Hematopoietic multipotent progenitor cell treated with erythropoietin and hydrocortisone succinate and interleukin-3 and kit ligand, for 4 days (in vitro differentiated cells): ENCODE results near the gene SLC39A6.
"Not testable (repeated sequence)": the region's sequence is repeated elsewhere in the genome, so short reads cannot be mapped to it uniquely, and the experiment has no call there.

Source experiments
- DNase-seq: peaks from one replicate; pipeline ENCODE4 v3.0.0-alpha.2; 2015

Gene SLC39A6

DNA sequence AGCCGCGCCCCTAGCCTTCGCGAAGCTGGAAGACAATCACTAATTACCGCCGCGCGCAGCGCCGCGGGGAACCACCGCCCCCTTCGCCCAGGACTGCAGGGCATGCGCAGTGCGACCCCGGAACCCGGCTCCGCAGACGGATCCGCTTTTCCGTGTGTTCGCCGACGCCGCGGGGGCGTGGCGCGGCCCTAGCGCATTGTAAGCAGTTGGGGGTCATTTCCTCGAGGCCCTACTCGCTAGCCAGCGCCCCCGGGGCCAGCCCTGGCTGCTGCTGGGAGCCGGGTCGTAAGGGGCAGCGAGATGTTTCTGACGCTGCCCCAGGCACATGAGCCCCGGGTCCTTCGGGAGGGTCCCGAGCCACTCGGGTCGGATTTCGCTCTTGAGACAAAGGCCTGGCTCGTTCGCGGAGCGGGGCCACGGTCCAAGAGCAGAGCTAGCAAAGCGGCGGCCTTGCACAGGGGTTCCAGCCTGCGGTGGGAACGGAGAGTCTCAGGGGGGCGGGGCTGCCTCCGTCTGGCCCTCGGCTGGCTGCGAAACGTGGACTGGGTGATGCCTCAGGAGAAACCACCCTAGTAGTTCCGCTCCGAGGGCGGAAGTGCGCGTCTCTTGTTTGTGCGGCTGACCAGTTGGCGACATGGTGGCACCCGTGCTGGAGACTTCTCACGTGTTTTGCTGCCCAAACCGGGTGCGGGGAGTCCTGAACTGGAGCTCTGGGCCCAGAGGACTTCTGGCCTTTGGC lies at the start of gene SLC39A6, which contains the start of gene ELP2:
TSS of gene SLC39A6 (minus strand) at position 41 of the 739 bp plus-strand sequence. CDS start 2,333 bp downstream, outside the sequence.
TSS of gene ELP2 (plus strand) at position 600 of the 739 bp plus-strand sequence. CDS start at position 635, 35 bp downstream.
- DNase-seq: peak; percentile 98

DNA sequence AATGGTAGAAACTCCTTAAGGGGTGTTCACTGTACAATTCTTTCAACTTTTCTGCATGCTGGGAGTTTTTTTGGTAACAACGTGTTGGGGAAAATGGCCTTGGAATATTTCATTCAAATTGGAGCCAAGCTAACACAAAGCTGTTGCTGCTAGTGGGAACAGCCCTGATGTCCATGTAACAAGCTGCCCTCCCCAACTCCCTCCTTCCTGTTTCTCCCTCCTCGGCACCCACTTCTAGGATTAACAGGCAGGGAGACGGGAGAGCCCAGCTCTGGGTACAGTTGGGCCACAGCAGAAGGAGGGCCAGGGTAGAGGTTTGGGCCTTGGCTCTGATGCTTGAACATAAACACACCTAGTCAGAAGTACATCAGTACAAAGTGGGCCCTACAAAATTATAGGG lies 48.8 kb upstream of the SLC39A6 start:
- DNase-seq: no peak

GRCh38 chr18:36176711-36177110 lies 47.6 kb upstream of the SLC39A6 start:
- DNase-seq: no peak

- DNase-seq: no peak
Observed at GRCh38 chr18:36176177-36176584, 47.0 kb upstream of the SLC39A6 start.

DNA sequence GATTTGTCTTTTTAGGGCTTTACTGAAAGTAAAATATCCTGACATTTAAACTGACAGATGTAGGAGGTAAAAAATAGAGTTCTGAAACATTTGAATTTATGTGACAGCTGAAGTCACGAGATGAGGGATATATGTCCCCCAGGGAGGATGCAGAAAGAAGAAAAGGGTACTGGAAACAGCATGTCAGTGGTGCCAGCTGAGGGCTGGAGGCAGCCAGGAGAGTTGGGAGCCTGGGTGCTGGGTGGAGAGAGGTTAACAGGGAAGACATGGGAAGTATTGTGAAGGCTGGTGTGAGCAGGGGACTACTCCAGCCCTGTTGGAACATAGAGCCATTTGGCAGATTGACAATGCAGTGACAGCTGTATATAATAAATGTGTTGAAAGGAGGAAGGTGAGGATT lies 46.3 kb upstream of the SLC39A6 start:
- no peak for DNase-seq

GRCh38 chr18:36169938-36170337 lies 40.8 kb upstream of the SLC39A6 start:
- no peak for DNase-seq

GRCh38 chr18:36168296-36168695 lies 39.2 kb upstream of the SLC39A6 start:
- DNase-seq: not testable (repeated sequence)

DNA sequence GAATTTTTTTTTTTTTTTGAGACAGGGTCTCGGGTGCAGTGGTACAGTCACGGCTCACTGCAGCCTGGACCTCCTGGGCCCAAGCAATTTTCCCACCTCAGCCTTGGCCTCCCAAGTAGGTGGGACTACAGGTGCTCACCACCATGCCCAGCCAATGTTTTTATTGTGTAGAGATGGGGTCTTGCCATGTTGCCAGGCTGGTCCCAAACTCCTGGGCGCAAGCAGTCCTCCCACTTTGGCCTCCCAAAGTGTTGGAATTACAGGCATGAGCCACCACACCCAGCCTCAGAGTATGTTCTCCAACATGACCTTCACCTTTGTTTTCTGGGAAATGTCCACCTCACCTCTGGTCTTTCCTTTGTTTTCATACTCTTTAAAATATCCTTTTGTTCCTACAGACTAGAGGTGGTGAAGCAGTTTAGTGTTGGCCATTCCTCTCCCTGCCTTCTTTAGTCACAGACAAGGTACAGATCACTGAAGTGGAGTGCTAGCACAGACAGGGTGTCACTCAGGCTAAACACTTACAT lies 38.6 kb upstream of the SLC39A6 start:
- DNase-seq: no peak

GRCh38 chr18:36162981-36163380 lies 33.8 kb upstream of the SLC39A6 start:
- no peak for DNase-seq

GRCh38 chr18:36160959-36161371 lies 31.8 kb upstream of the SLC39A6 start:
- DNase-seq: no peak

DNA sequence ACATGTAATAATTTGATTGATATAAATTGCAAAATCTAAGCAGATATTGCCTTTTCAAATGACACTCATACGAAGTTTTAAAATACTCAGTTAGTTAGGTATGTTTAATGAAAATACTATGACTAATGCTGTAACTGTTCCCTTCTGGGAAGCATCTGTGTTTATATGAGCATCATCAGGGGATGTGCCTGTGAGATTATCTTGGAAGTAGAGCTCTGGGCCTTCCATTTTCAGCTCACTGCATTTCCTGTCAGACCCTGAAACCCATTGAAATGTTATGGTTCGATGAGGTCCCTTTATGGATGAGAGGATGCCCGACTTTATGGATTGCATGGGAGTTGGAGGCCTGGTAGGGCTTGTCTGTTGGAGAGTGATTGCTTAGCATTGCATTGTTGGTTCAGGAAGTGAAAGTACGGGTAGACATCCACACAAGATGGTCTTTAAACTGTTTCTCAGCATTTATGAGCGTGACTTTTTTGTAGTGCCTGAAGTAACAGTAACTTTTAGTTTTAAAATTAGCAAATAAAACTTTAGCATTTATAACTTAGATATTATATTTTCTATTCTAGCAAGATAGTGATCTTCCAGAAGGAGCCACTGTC lies 29.2 kb upstream of the SLC39A6 start:
- DNase-seq: no peak

- no peak for DNase-seq
Observed at GRCh38 chr18:36157441-36157840, 28.3 kb upstream of the SLC39A6 start.

GRCh38 chr18:36155851-36156757 lies 27.0 kb upstream of the SLC39A6 start:
- no peak for DNase-seq

GRCh38 chr18:36153771-36154170 lies 24.6 kb upstream of the SLC39A6 start:
- no peak for DNase-seq

DNA sequence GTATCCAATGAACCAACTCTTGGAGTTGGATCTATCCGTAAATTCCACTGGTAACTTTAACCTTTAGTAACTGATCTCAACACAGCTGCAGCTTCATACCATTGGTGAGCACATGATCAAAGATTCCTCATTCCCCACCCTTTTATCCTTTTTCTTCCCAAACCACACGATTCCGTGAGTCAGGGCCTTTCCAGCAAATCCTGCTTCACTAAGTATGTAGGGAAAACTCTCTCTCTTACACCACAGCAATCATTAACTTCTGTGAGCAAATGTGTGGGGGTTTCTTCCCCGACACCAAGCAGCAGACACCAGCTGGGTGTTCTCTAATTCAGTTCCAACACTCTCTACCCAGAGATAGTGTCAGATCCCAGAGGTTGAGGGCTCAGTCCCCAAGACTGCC lies 24.1 kb upstream of the SLC39A6 start:
- DNase-seq: no peak

DNA sequence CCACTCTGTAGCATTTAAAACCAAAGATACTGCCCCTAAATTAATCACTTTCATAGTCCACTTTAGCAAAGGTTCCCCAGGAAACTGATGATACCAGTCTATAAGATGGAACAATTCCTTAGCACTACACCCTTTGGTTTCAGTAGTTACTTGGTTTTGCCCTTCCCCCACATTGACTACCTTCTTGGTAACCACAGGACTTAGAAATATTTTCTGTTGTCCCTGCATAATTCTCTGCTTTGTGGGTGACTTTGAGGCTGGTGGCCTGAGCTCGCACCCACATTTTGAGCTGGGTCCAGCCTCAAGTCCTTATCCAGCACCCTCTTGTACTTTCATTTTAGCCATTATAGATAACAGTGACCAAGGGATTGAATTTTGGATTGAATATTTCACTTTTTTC lies 23.6 kb upstream of the SLC39A6 start:
- no peak for DNase-seq

- DNase-seq: no peak
Observed at GRCh38 chr18:36149514-36150289, 20.6 kb upstream of the SLC39A6 start.

GRCh38 chr18:36143391-36143790 lies 14.3 kb upstream of the SLC39A6 start:
- DNase-seq: no peak

GRCh38 chr18:36142751-36143150 lies 13.6 kb upstream of the SLC39A6 start:
- DNase-seq: no peak

DNA sequence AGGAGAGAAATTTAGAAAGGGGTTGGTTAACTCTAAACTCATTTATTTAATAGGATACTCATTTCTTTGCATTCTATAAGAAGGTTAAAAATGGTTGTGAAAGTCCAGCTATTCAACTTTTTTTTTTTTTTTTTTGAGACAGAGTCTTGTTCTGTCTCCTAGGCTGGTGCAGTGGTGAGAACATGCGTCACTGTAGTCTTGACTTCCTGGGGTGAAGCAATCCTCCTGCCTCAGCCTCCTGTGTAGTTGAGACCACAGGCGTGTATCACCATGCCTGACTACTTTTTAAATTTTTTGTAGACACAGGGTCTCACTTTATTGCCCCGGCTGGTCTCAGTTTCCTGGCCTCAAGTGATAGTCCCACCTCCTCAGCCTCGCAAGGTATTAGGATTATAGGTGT lies 12.4 kb upstream of the SLC39A6 start:
- no peak for DNase-seq

DNA sequence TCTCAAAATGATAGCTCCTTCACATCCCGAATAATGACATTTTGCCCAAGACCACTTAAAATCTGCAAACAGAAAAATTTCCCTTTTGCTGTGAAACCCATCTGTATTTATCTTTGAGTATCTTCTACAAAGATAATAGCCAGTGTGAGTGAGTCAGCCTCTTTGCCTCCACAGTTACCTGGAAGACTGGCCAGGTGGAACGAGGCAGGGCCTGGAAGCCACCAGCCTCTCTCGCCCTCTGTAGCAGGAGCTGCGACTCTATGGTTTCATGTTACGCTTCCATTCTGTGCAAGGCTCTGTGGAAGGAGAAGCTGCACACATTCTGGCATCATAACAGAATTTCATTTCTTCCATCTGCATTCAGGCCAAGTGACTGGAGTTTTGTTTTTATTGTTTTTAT lies 10.1 kb upstream of the SLC39A6 start:
- DNase-seq: no peak

DNA sequence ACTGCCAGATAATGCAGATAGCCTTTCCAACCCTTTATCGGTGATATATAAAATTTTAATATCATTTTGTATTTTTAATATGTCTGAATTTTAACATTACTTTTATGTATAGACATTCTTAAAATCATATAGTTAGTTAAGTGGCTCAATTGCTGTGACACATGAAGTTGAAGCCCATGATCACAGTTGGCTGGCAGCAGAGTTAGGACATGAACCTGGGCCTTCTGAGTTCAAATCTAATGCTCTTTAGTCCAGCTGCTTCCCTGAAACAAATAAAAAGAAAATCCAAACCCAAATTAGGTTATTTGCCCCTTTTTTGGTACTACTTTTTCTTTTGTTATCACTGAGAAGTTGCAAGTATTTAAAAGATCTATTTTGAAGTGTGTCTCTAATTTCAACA lies 6.1 kb upstream of the SLC39A6 start:
- DNase-seq: no peak
